ENCODE data around the gene RASGEF1B. TPM values are rescaled to one million over a fixed set of nuclear protein-coding genes. Genes with fewer than 3 reads are reported as not detected.

The RASGEF1B gene
- total RNA-seq, 4 donors from 2014 or later: 15.4 to 45.4 (median 28.0) TPM

DNA sequence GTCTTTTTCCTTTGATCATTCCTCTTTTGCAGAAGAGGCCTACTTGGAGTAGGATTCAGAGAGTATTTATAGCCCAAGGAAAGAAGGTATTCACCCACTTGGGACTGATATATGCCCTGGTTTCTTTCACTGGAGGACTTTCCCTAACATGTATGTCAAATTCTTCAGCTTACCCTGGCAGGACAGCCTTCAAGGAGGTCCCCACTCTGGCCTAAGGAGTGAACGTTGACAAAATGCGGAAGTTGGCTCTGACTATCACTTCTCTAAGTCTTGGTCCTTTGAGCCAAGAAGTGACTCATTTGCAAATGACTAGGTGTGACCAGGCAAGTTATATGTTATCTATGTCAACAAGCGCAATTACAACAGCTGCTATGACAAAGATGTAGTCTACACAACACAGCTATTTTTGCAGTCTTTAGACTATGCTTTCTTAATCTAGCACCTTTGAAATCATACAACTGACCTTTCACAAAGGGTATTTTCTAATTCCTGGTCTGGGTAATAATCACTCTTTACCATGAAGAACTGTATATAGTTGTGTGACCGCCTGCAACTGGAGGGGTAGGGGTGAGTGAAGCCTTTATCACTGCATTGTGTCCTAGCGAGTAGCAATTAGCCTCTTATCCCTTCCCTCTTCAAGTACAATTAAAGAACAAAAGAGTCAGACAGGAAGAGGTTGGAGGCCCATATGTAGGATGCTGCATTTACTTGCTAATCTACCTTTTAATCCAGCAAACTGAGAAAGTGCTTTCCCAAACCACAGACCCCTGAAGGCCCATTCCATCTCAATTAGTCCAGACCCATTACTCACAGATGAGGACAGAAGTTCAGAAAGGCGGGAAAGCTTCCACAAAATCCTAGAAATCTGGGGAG lies 50.1 kb downstream of the RASGEF1B start:
- no peak for TF ChIP-seq POLR2A (IDR thresholded peaks at IDR 0.05)
- TF ChIP-seq, protein P1, sequence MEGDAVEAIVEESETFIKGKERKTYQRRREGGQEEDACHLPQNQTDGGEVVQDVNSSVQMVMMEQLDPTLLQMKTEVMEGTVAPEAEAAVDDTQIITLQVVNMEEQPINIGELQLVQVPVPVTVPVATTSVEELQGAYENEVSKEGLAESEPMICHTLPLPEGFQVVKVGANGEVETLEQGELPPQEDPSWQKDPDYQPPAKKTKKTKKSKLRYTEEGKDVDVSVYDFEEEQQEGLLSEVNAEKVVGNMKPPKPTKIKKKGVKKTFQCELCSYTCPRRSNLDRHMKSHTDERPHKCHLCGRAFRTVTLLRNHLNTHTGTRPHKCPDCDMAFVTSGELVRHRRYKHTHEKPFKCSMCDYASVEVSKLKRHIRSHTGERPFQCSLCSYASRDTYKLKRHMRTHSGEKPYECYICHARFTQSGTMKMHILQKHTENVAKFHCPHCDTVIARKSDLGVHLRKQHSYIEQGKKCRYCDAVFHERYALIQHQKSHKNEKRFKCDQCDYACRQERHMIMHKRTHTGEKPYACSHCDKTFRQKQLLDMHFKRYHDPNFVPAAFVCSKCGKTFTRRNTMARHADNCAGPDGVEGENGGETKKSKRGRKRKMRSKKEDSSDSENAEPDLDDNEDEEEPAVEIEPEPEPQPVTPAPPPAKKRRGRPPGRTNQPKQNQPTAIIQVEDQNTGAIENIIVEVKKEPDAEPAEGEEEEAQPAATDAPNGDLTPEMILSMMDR (IDR thresholded peaks at IDR 0.05): no peak
- Histone ChIP-seq H3K27me3 (no peaks in the 10 kb centered on the region), H3K9me3 (no peaks in the 10 kb centered on the region), H3K36me3 (peaks cover 0 to 10% (median 0%) of the 10 kb centered on the region in 3 donors), H3K27ac (peak overlapping the region in 3 of 4 donors; percentile 38 to 78 (median 69)), H3K4me3 (no peak overlapping the region), H3K4me1 (peaks cover 0 to 9% (median 0%) of the 10 kb centered on the region in 4 donors)
- DNase-seq: peak in 2 of 3 donors; percentile 28 to 68

DNA sequence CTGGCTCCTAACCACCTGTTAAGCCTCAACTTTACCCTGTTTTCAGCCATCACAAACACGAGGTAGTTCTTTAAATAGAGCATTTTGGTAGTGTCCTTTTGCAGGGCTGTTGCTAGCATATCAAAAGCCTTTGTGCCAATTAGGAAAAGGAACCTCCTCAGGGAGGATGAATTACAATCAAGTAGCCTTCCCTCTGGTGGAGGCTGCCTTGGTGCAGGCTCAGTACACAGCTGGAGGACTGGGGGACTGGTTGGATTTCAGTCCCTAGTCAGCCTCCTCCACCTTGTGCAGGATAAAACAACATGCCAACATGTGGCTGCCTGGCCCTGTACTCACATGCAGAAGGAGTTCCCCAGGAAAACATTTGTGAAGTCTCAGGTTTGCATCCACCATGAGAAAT lies 53.1 kb downstream of the RASGEF1B start:
- Histone ChIP-seq H3K4me3 (no peak overlapping the region), H3K36me3 (no peaks in the 10 kb centered on the region), H3K27me3 (no peaks in the 10 kb centered on the region), H3K9me3 (no peaks in the 10 kb centered on the region), H3K4me1 (peaks cover 0 to 9% (median 0%) of the 10 kb centered on the region in 4 donors), H3K27ac (no peak overlapping the region)
- no peak for DNase-seq
- TF ChIP-seq, protein P1 (IDR thresholded peaks at IDR 0.05): no peak
- no peak for TF ChIP-seq POLR2A (IDR thresholded peaks at IDR 0.05)

DNA sequence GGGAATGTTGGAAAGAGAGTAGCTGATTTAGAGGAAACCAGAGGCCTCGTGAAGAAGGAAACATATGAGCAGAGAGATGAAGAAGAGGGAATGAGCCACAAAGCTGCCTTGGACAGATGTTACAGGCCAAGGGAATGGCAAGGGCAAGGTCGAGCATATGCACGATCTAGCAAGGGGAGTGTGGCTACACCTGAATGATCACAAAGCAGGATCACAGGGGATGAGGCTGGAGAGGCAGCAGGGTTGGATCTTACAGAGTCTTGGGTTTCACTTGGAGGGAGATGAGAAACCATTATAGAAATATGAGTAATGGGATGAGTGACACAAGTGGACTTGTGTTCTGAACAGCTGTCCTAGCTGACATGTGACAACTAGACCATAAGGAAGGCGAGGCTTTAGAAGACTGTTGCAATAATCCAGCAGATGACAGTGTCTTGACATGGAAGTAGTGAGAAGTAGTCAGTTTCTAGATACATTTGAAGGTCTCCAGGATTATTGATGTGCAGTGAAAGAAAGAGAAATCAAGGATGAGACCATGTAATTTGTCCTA lies 58.7 kb downstream of the RASGEF1B start:
- no peak overlapping the region for H3K27ac ChIP-seq
- no peaks in the 10 kb centered on the region for H3K4me1 ChIP-seq
- no peaks in the 10 kb centered on the region for H3K9me3 ChIP-seq
- DNase-seq: no peak
- H3K36me3 ChIP-seq: no peaks in the 10 kb centered on the region
- no peak for TF ChIP-seq POLR2A (IDR thresholded peaks at IDR 0.05)
- TF ChIP-seq, protein P1 (IDR thresholded peaks at IDR 0.05): peak in 1 of 6 experiments; percentile 14
- no peaks in the 10 kb centered on the region for H3K27me3 ChIP-seq
- H3K4me3 ChIP-seq: no peak overlapping the region

DNA sequence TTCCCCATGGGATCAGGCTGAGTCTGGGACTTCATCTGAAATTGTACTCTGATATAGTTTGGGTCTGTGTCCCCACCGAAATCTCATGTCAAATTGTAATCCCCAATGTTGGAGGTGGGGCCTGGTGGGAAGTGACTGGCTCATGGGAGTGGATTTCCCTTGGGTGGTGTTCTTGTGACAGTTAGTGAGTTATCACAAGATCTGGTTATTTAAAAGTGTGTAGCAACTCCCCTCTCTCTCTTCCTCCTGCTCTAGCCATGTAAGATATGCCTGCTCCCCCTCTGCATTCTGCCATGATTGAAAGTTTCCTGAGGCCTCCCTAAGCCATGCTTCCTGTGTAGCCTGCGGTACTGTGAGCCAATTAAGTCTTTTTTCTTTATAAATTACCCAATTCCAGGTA lies 61.0 kb downstream of the RASGEF1B start:
- no peaks in the 10 kb centered on the region for H3K4me1 ChIP-seq
- H3K27me3 ChIP-seq: no peaks in the 10 kb centered on the region
- H3K9me3 ChIP-seq: no peaks in the 10 kb centered on the region
- no peak for DNase-seq
- TF ChIP-seq, protein P1 (IDR thresholded peaks at IDR 0.05): no peak
- no peak overlapping the region for H3K4me3 ChIP-seq
- H3K27ac ChIP-seq: no peak overlapping the region
- no peaks in the 10 kb centered on the region for H3K36me3 ChIP-seq

DNA sequence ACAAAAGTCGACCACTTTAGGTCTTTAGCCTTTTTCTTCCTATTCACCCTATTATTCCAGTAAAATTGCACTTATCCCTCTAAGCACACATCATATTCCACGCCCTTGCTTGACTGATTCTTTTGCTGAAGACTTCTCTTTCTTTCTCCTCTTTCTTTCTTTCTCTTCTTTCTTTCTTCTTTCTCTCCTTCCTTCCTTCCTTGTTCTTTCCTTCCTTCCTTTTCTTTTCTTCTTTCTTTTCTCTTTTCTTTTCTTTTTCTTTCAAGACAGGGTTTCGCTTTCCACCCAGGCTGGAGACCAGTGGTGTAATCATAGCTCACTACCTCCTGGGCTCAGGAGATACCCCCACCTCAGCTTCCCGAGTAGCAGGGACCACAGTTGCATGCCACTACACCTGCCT lies 61.9 kb downstream of the RASGEF1B start:
- H3K4me3 ChIP-seq: no peak overlapping the region
- no peaks in the 10 kb centered on the region for H3K27me3 ChIP-seq
- no peak for DNase-seq
- H3K4me1 ChIP-seq: no peaks in the 10 kb centered on the region
- H3K27ac ChIP-seq: no peak overlapping the region
- TF ChIP-seq, protein P1 (IDR thresholded peaks at IDR 0.05): no peak
- TF ChIP-seq POLR2A (IDR thresholded peaks at IDR 0.05): no peak
- H3K9me3 ChIP-seq: no peaks in the 10 kb centered on the region
- H3K36me3 ChIP-seq: no peaks in the 10 kb centered on the region
